OCI-LY1 (cell line): ENCODE measurements around the gene C11orf21.

Experiments used
- EZH2 ChIP-seq: fragments of 200-600 bp; sonication (generic), shearing (Covaris generic); IDR thresholded peaks from 2 replicates; pipeline ENCODE4 v1.8.0; 2017; ENCODE audit warnings: borderline replicate concordance, mixed run types, mild to moderate bottlenecking, antibody characterized with exemption, low read length, moderate library complexity, mixed read lengths
- TF ChIP-seq, protein P1 (sequence below): fragments of 200-600 bp; sonication (generic), shearing (Covaris generic); IDR thresholded peaks from 2 replicates; pipeline ENCODE4 v1.5.1; 2017; ENCODE audit warnings: mild to moderate bottlenecking, antibody characterized with exemption, low read length, moderate library complexity, mixed read lengths

DNA sequence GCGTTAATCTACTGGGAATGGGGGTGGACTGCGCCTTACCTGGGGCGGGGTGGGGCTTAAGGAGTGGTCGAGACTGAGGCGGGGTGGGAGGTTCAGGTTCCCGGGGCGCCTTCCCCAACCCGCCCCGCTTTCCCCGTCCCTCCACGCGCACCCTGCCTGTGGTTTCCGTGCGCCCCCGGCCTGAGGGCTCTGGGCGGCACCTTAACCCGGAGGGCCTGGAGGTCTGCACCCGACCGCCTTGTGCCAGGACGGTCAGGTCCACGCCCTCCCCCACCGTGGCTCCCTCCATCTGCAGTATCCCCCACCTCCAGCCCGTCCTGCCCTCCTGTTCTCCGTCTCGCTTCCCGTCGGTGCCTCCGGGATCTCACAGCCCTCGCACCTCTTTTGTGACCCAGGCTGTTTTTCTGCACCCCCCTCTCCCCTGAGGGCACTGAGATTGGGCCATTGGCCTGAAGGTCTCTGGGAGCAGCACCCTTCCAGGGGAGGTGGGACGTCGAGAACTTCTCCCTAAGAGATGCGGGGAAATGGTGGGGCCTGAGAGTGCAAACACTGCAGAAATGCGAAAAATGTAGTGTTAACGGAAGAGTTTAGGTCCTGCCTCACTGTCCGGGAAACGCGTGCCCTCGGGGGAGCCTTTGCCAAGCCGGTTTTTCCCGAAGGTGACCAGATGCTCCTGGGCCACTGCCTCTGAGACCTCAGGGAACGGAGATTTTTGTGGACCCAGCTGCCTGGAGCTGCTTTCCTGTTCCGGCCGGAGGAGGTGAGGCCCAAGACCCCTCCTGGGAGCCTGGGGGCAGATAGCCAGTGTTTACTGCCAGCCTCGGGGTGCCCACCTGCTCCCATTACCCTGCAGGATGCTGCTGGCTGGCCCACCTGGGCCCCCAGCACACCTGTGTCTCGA lies 30.1 kb downstream of the C11orf21 start:
- TF ChIP-seq, protein P1, sequence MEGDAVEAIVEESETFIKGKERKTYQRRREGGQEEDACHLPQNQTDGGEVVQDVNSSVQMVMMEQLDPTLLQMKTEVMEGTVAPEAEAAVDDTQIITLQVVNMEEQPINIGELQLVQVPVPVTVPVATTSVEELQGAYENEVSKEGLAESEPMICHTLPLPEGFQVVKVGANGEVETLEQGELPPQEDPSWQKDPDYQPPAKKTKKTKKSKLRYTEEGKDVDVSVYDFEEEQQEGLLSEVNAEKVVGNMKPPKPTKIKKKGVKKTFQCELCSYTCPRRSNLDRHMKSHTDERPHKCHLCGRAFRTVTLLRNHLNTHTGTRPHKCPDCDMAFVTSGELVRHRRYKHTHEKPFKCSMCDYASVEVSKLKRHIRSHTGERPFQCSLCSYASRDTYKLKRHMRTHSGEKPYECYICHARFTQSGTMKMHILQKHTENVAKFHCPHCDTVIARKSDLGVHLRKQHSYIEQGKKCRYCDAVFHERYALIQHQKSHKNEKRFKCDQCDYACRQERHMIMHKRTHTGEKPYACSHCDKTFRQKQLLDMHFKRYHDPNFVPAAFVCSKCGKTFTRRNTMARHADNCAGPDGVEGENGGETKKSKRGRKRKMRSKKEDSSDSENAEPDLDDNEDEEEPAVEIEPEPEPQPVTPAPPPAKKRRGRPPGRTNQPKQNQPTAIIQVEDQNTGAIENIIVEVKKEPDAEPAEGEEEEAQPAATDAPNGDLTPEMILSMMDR: no peak
- no peak for TF ChIP-seq EZH2
